Measurements from ENCODE around the gene IBTK.

DNA sequence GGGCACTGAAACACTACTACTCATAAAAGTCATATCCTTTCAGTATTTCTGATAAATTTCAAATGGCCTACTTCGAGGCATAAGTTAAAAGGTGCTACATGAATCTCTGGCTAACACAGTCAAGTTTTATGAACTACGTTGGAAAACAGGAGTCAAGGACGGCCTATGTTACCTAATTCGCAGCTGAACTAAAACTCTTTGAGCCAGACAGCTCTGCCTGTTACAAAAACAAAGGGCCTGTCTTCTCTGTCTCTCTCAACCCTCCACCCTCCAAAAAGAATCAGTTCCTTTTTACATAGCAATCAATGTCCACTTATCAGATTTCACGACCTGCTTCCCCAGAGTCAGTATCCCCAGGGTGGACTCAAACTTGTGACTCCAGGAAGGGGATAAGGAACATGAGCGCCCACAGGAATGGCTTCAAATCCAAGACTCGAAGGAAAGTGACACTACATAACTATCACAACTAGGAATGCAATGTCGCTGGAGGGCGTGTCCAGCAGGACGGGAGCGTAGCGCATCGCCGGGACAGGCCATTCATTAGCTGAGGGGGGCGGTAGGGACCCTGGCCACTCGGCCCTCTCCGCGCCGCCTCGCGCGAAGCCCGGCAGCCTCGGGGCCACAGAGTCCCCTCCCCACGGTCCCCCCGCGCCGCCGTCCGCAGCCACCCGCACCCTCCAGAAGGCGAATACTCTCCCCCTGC is 591 bp downstream of the IBTK start:
- TF ChIP-seq POLR2AphosphoS5 (IDR thresholded peaks at IDR 0.05; ENCODE audit: borderline replicate concordance, low read depth, low read length) (no peak), EZH2 (IDR thresholded peaks at IDR 0.05) (no peak)

All from SK-N-MC (cell line).